Measurements from ENCODE around the gene ILF2.

ILF2 gene

GRCh38 chr1:153698020-153698922 is 27.5 kb upstream of the ILF2 start (continued):
- TF ChIP-seq ZSCAN18 (tag by site-specific recombination; IDR thresholded peaks at IDR 0.05) (no peak), ZNF658 (tag by site-specific recombination; IDR thresholded peaks at IDR 0.05) (no peak), ZNF175 (tag by site-specific recombination; IDR thresholded peaks at IDR 0.05) (no peak), ZNF10 (tag by site-specific recombination; IDR thresholded peaks at IDR 0.05) (no peak), EGR2 (tag by site-specific recombination; IDR thresholded peaks at IDR 0.05; ENCODE audit: low read depth) (peak; percentile 95), GLIS2 (tag by site-specific recombination; IDR thresholded peaks at IDR 0.05) (no peak), ZNF777 (tag by site-specific recombination; IDR thresholded peaks at IDR 0.05; ENCODE audit: borderline replicate concordance) (no peak), PRDM4 (tag by site-specific recombination; IDR thresholded peaks at IDR 0.05) (no peak), HOXA7 (CRISPR knock-in tag; IDR thresholded peaks at IDR 0.05; ENCODE audit: borderline replicate concordance) (no peak), KLF8 (tag by site-specific recombination; IDR thresholded peaks at IDR 0.05) (no peak), ZNF394 (tag by site-specific recombination; IDR thresholded peaks at IDR 0.05; ENCODE audit: borderline replicate concordance) (no peak), ZNF132 (tag by site-specific recombination; IDR thresholded peaks at IDR 0.05; ENCODE audit: borderline replicate concordance) (no peak), ZBTB8A (tag by site-specific recombination; IDR thresholded peaks at IDR 0.05) (peak; percentile 98), ZNF335 (tag by site-specific recombination; conservative IDR thresholded peaks at IDR 0.05) (peak; percentile 84), ZNF302 (tag by site-specific recombination; IDR thresholded peaks at IDR 0.05; ENCODE audit: low read depth) (no peak), ATF2 (tag by site-specific recombination; IDR thresholded peaks at IDR 0.05; ENCODE audit: low read depth) (no peak), ZBTB7A (tag by site-specific recombination; IDR thresholded peaks at IDR 0.05; ENCODE audit: low read depth) (no peak), MEIS1 (CRISPR knock-in tag; IDR thresholded peaks at IDR 0.05; ENCODE audit: borderline replicate concordance) (no peak), ZNF18 (tag by site-specific recombination; IDR thresholded peaks at IDR 0.05) (no peak), ZFP3 (tag by site-specific recombination; IDR thresholded peaks at IDR 0.05; ENCODE audit: low read depth) (no peak), ZNF660 (tag by site-specific recombination; IDR thresholded peaks at IDR 0.05) (0 out of 2 replicates have a peak, but pooled peaks have one; percentile 30), ZNF311 (tag by site-specific recombination; IDR thresholded peaks at IDR 0.05; ENCODE audit: borderline replicate concordance) (no peak), ZSCAN30 (tag by site-specific recombination; IDR thresholded peaks at IDR 0.05) (no peak), ZNF24 (tag by site-specific recombination; IDR thresholded peaks at IDR 0.05) (peak; percentile 65; the same call in 1 of the 2 replicates), ZNF664 (tag by site-specific recombination; IDR thresholded peaks at IDR 0.05) (no peak), ZNF571 (tag by site-specific recombination; IDR thresholded peaks at IDR 0.05) (no peak), ZNF555 (tag by site-specific recombination; conservative IDR thresholded peaks at IDR 0.05) (no peak), ZNF518A (tag by site-specific recombination; conservative IDR thresholded peaks at IDR 0.05; ENCODE audit: low read depth) (no peak)
